ENCODE data around the gene HNRNPDL.
"Not testable (repeated sequence)": the region's sequence is repeated elsewhere in the genome, so short reads cannot be mapped to it uniquely, and the experiment has no call there.

HNRNPDL gene

DNA sequence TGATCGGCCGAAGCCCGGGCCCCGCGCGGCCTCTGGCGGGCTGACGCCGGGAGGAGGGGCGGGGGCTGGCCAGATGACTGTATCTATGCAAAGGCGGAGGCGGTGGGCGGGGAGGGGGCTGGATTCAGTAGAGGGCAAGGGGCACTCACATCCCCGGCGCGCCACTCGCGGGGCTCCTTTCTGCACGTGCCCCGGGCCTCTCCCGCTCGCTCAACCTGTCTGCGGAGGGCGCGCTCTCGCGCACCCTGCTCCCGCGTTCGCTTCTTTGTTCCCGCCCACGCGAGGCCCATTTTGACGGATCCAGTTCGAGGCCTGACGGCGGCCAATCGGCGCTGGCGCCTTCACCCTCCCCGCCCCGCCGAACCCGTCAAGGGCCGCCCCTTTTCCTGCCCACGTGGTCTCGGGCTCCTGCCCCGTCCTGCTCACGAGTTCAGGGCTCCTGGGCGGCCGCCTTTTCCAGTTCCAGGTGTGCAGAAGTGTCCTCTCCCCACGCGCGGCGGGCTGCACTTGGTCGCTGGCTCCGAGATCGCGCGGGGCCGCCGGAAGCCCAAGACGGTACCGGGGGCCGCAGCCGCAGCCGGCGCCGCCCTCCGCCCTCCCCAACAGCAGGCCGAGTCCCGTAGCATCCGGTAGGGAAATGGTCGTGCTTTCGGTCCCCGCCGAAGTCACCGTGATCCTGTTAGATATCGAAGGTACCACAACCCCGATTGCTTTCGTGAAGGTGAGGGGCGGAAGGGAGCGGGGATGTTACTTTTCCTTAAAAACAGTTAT, at the start of gene HNRNPDL, which contains the start of gene ENOPH1:
Gene HNRNPDL, minus strand, starts transcription at position 270 of the 771 bp plus-strand sequence. CDS start 772 bp downstream, outside the sequence.
Gene ENOPH1, plus strand, starts transcription at position 398 of the 771 bp plus-strand sequence. Its CDS starts 240 bp downstream, at position 638.
- in situ Hi-C loops (cut with MboI; ENCODE audit: low sequenced_read_pairs): no loop called here

GRCh38 chr4:82479562-82479961, 49.3 kb upstream of the HNRNPDL start:
- in situ Hi-C loops (cut with MboI; ENCODE audit: low sequenced_read_pairs): no loop called here

- in situ Hi-C loops (cut with MboI; ENCODE audit: low sequenced_read_pairs): not testable (repeated sequence)
Measured at GRCh38 chr4:82477469-82477868, 47.2 kb upstream of the HNRNPDL start.

GRCh38 chr4:82475931-82476330, 45.7 kb upstream of the HNRNPDL start:
- in situ Hi-C loops (cut with MboI; ENCODE audit: low sequenced_read_pairs): not testable (repeated sequence)

- in situ Hi-C loops (cut with MboI; ENCODE audit: low sequenced_read_pairs): no loop called here
Measured at GRCh38 chr4:82473621-82474164, 43.4 kb upstream of the HNRNPDL start.

DNA sequence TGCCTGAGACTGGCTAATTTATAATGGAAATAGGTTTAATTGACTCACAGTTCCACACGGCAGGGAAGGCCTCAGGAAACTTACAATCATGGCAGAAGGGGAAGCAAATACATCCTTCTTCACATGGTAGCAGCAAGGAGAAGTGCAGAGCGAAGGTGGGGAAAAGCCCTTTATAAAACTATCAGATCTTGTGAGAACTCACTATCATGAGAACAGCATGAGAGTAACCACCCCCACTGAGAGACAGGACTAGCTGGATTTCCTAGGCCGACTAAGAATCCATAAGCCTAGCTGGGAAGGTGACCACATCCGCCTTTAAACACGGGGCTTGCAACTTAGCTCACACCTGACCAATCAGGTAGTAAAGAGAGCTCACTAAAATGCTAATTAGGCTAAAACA, 42.8 kb upstream of the HNRNPDL start:
- in situ Hi-C loops (cut with MboI; ENCODE audit: low sequenced_read_pairs): not testable (repeated sequence)

GRCh38 chr4:82469791-82470345, 39.6 kb upstream of the HNRNPDL start:
- in situ Hi-C loops (cut with MboI; ENCODE audit: low sequenced_read_pairs): no loop called here

DNA sequence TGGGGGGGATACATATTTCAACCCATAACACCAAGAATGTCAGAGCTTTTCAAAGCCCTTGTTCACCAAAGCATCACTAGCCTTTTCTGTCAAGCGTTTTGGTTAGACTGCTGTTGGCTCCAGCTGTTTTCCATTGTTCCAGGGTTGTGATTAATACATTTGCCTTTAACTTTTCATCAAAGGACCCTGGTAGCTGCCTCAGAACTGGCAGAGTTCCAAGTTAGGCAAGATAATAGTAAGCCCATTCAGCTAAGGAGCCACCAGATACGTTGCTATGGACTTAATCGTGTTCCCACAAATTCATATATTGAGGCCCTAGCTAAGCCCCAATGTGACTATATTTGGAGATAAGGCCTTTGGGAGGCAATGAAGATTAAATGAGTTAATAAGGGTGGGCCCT, 37.2 kb upstream of the HNRNPDL start:
- in situ Hi-C loops (cut with MboI; ENCODE audit: low sequenced_read_pairs): no loop called here

- in situ Hi-C loops (cut with MboI; ENCODE audit: low sequenced_read_pairs): no loop called here
Measured at GRCh38 chr4:82463221-82463620, 33.0 kb upstream of the HNRNPDL start.

- in situ Hi-C loops (cut with MboI; ENCODE audit: low sequenced_read_pairs): no loop called here
Measured at GRCh38 chr4:82462415-82462831, 32.2 kb upstream of the HNRNPDL start.

DNA sequence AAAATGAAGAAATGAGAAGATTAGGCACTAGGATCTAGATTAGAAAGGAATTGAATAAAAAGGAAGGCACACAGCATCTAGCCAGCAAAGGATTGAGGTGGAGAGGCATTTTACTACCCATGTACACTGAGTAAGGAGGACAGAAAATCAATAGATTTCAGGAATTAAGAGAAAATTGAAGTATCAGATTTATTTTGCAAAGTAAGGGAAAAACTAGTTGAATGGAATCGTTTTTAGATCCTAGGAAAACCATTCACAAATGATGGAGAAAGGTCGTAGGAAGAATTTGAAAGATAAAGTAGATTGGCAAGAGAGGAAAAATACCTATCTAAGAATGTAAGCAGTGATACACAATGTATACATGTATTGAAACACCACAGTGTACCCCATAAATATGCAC, 31.4 kb upstream of the HNRNPDL start:
- in situ Hi-C loops (cut with MboI; ENCODE audit: low sequenced_read_pairs): no loop called here

DNA sequence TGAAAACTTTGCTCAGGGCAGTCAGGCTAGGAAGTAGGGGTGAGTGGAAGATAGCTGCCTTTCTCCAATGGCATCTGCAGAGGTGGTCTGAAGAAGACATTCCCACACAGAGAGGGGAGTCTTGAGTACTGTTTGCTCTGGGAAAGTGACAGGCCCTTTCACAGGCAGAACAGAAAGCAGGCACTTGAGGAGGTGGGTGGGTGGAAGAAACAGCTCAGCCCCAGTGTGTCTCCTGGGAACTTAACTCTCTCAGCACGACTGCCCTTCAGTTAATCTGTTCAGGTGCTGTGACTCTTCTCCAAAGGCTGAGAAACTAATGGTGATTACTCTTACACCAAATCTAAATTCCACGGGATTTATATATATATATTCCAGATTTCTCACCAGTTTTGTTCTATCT, 28.5 kb upstream of the HNRNPDL start:
- in situ Hi-C loops (cut with MboI; ENCODE audit: low sequenced_read_pairs): no loop called here

DNA sequence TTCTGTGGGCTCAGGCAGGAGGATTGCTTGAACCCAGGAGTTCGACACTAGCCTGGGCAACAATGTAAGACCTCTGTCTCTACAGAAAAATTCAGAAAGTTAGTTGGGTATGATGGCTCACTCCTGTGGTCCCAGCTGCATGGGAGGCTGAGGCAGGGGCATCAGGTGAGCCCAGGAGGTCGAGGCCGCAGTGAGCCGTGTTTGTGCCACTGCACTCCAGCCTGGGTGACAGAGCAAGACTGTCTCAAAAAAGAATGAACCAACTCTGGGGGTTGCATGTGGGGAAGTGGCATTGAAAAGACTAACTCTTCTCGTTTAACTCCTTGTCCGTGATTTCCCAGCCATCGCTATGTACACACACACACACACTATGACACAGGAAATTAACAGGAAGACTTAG, 27.0 kb upstream of the HNRNPDL start:
- in situ Hi-C loops (cut with MboI; ENCODE audit: low sequenced_read_pairs): no loop called here

- in situ Hi-C loops (cut with MboI; ENCODE audit: low sequenced_read_pairs): no loop called here
Measured at GRCh38 chr4:82452026-82452425, 21.8 kb upstream of the HNRNPDL start.

DNA sequence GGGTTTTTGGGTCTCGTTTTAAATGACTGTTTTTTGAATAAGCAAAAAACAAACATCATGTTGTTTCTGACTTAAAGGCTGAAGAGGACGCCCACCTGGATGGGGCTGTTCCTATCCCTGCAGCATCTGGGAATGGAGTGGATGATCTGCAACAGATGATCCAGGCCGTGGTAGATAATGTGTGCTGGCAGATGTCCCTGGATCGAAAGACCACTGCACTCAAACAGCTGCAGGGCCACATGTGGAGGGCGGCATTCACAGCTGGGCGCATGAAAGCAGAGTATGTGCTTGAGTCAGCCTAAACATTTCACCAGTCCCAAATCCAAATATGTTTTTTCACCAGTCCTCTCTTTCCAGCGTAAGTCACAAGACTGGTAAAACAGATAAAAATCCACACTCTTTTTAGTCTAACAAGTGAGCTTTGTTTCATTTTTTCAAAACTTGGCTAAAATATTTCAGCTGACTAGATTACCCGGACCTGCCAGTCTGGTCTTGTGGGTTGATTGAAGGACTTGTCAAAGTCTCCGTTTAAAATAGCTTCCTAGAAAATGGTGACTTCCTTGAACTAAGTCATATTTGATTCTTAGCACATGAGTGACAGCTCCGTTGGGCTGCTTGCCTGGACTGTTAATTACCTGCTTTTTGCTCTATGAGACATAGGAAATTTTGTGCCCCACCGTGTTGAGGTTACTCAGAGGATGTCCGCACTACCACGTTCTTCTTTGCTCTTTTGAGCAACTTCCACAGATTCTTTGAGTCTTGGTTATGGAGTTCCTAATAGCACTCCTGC, 20.9 kb upstream of the HNRNPDL start:
- in situ Hi-C loops (cut with MboI; ENCODE audit: low sequenced_read_pairs): no loop called here

GRCh38 chr4:82447886-82448285, 17.6 kb upstream of the HNRNPDL start:
- in situ Hi-C loops (cut with MboI; ENCODE audit: low sequenced_read_pairs): no loop called here

DNA sequence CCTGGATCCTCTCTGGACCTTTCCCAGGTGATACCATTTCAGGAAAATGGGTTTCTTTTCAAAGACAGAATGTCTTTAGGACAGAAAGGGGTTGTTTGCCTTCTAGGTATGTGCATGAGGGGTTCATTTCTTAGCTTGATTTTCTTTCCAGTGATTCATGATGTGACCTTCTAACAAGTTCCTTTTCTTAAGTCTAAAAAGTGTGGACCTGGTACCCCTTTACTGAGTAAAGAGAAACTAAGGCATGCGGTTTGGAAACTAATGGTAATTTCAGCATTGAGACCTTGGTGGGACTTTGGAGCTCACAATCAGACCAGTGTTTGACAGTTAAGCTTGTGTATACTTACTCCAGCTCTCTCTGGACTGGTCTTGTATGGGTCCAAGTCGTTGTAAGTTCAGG, 8.8 kb upstream of the HNRNPDL start:
- in situ Hi-C loops (cut with MboI; ENCODE audit: low sequenced_read_pairs): no loop called here

GRCh38 chr4:82437285-82438005, 7.2 kb upstream of the HNRNPDL start:
- in situ Hi-C loops (cut with MboI; ENCODE audit: low sequenced_read_pairs): no loop called here

DNA sequence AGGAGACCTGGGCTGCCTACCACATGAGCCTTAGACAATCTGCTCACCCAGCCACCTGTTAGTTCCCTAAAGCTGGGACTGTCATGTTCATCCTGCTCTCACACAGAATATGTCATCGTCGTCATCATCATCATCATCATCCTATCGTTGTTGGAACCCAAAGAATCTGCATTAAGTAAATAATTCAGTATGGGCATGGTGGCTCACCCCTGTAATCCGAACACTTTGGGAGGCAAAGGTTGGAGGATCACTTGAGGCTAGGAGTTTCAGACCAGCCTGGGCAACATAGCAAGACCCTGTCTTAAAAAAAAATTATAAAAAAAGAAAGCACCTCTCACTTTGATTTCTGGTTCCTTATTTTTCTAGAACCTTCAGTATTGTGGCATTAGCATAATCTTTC, 6.5 kb upstream of the HNRNPDL start:
- in situ Hi-C loops (cut with MboI; ENCODE audit: low sequenced_read_pairs): no loop called here

GRCh38 chr4:82436130-82436529, 5.9 kb upstream of the HNRNPDL start:
- in situ Hi-C loops (cut with MboI; ENCODE audit: low sequenced_read_pairs): no loop called here

GRCh38 chr4:82434949-82435348, 4.7 kb upstream of the HNRNPDL start:
- in situ Hi-C loops (cut with MboI; ENCODE audit: low sequenced_read_pairs): no loop called here

All from hTERT RPE-1 (cell line).